HCT116 (cell line): ENCODE results near the gene LRP11.

Source experiments
- CTCF ChIP-seq, 3 experiments: fragments of 200-600 bp in 1 of 3; sonication (generic) in 1 of 3; IDR thresholded peaks in 2 of 3; conservative IDR thresholded peaks in 1 of 3; 2 replicates each; pipeline ENCODE4 v1.5.1; 2012 to 2017; ENCODE audit warnings: low read depth in 2 of 3, low read length in 2 of 3, antibody characterized with exemption in 1 of 3, borderline replicate concordance in 1 of 3, control low read depth in 1 of 3, mild to moderate bottlenecking in 1 of 3, mixed read lengths in 1 of 3, mixed run types in 1 of 3, moderate library complexity in 1 of 3; ENCODE audit not compliant: insufficient read depth in 1 of 3
- EGR1 ChIP-seq: IDR thresholded peaks from 2 replicates; pipeline ENCODE4 v1.6.1; 2012; ENCODE audit warnings: low read depth
- EZH2 ChIP-seq: fragments of 200-600 bp; sonication (generic); IDR thresholded peaks from 2 replicates; pipeline ENCODE4 v1.6.1; 2017; ENCODE audit warnings: antibody characterized with exemption, mixed run types
- POLR2AphosphoS5 ChIP-seq: IDR thresholded peaks from 2 replicates; pipeline ENCODE4 v1.6.1; 2011; ENCODE audit warnings: mild to moderate bottlenecking, low read depth, low read length, moderate library complexity
- REST ChIP-seq: IDR thresholded peaks from 2 replicates; pipeline ENCODE4 v1.6.1; 2012; ENCODE audit warnings: low read depth

GRCh38 chr6:149888093-149888492 is 23.9 kb upstream of the LRP11 start:
- TF ChIP-seq CTCF (IDR thresholded peaks at IDR 0.05 in 2 of 3, conservative IDR thresholded peaks at IDR 0.05 in 1 of 3; ENCODE audit: borderline replicate concordance in 1 of 3, insufficient read depth in 1 of 3, low read depth in 2 of 3, low read length in 2 of 3) (no peak), EZH2 (no peak), REST (no peak), EGR1 (no peak), POLR2AphosphoS5 (no peak)
